Loucy (cell line): ENCODE results near the gene CAB39.

Source experiments
- H2AFZ ChIP-seq: fragments of 200-600 bp; sonication (generic); 2 replicates; pipeline ENCODE4 v1.6.0; 2016; ENCODE audit warnings: antibody characterized with exemption, mild to moderate bottlenecking, low read length, moderate library complexity
- H3F3A ChIP-seq: fragments of 200-600 bp; 2 replicates; pipeline ENCODE4 v1.6.0; 2016; ENCODE audit warnings: antibody characterized with exemption, low read depth, mild to moderate bottlenecking
- H3K27me3 ChIP-seq: fragments of 200-600 bp; sonication (generic); 2 replicates; pipeline ENCODE4 v1.6.1; 2014; ENCODE audit warnings: low read length, mild to moderate bottlenecking; ENCODE audit not compliant: insufficient read depth, poor library complexity, severe bottlenecking
- H3K36me3 ChIP-seq: fragments of 200-600 bp; sonication (generic); 2 replicates; pipeline ENCODE4 v1.6.1; 2016; ENCODE audit warnings: low read length; ENCODE audit not compliant: insufficient read depth
- H3K4me1 ChIP-seq: fragments of 200-600 bp; sonication (generic); 2 replicates; pipeline ENCODE4 v1.5.1; 2014; ENCODE audit warnings: low read length, mild to moderate bottlenecking; ENCODE audit not compliant: insufficient read depth, poor library complexity, severe bottlenecking
- H3K4me2 ChIP-seq: fragments of 200-600 bp; sonication (generic); 2 replicates; pipeline ENCODE4 v1.6.0; 2014; ENCODE audit warnings: antibody characterized with exemption, low read length, low read depth, mild to moderate bottlenecking; ENCODE audit not compliant: poor library complexity, severe bottlenecking
- H3K4me3 ChIP-seq: fragments of 200-600 bp; sonication (generic); 2 replicates; pipeline ENCODE4 v1.5.1; 2014; ENCODE audit warnings: low read length, mild to moderate bottlenecking, mixed read lengths; ENCODE audit not compliant: poor library complexity, severe bottlenecking
- H3K79me2 ChIP-seq: fragments of 200-600 bp; sonication (generic); 2 replicates; pipeline ENCODE4 v1.6.1; 2014; ENCODE audit warnings: low read length; ENCODE audit not compliant: insufficient read depth
- H3K9ac ChIP-seq: fragments of 200-600 bp; sonication (generic); 2 replicates; pipeline ENCODE4 v1.6.0; 2014; ENCODE audit warnings: mild to moderate bottlenecking, low read depth, low read length, moderate library complexity; ENCODE audit not compliant: poor library complexity, severe bottlenecking
- H3K9me2 ChIP-seq: fragments of 200-600 bp; sonication (generic); replicated peaks from 2 replicates; pipeline ENCODE4 v1.6.1; 2016; ENCODE audit warnings: low read depth, low read length, mixed read lengths
- H3K9me3 ChIP-seq: fragments of 200-600 bp; sonication (generic); 2 replicates; pipeline ENCODE4 v1.6.1; 2014; ENCODE audit warnings: mild to moderate bottlenecking, antibody characterized with exemption, low read length, low read depth; ENCODE audit not compliant: insufficient read depth
- H4K20me1 ChIP-seq: fragments of 200-600 bp; sonication (generic); 2 replicates; pipeline ENCODE4 v1.6.0; 2014; ENCODE audit warnings: antibody characterized with exemption, low read length, mild to moderate bottlenecking; ENCODE audit not compliant: insufficient read depth, poor library complexity, severe bottlenecking
- CTCF ChIP-seq: fragments of 200-600 bp; sonication (generic); conservative IDR thresholded peaks from 2 replicates; pipeline ENCODE4 v1.5.1; 2014; ENCODE audit warnings: mild to moderate bottlenecking, antibody characterized with exemption, low read length
- EZH2phosphoT487 ChIP-seq: fragments of 200-600 bp; IDR thresholded peaks from 2 replicates; pipeline ENCODE4 v1.6.1; 2018; ENCODE audit warnings: antibody characterized with exemption, mild to moderate bottlenecking, moderate library complexity, borderline replicate concordance

CAB39 gene

DNA sequence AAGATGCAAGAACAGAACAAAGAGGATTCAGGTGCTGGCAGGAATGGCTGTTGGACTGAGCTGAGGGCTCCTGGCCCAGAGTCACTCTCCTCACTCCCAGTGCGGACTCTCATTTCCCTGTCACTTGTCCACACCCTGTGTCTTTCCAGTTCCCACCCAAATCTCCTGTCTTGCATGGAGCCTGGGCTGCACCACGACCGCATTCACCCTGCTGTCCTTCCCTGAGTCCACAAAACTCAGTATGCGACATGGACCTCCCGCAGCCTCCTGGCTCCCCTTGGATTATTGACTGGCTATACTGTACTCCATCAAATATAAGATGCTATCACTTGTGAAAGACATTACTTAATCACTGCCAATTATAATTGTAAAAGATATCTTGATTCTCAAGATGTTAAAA, 149.7 kb downstream of the CAB39 start:
- H2AFZ ChIP-seq = no peak overlapping the region
- no peaks in the 10 kb centered on the region for H3K36me3 ChIP-seq
- TF ChIP-seq CTCF = no peak
- no peaks in the 10 kb centered on the region for H3K9me2 ChIP-seq
- H3K4me1 ChIP-seq = peaks cover 12% of the 10 kb centered on the region
- H3F3A ChIP-seq = 0 out of 2 replicates have a peak, but pooled peaks cover 8% of the 10 kb centered on the region
- no peaks in the 10 kb centered on the region for H3K9me3 ChIP-seq
- no peak overlapping the region for H3K9ac ChIP-seq
- no peak overlapping the region for H3K4me3 ChIP-seq
- H4K20me1 ChIP-seq = no peaks in the 10 kb centered on the region
- H3K4me2 ChIP-seq = no peak overlapping the region
- H3K27me3 ChIP-seq = peaks cover 4% of the 10 kb centered on the region
- H3K79me2 ChIP-seq = peaks cover 25% of the 10 kb centered on the region

GRCh38 chr2:230863031-230863430, 150.4 kb downstream of the CAB39 start:
- no peaks in the 10 kb centered on the region for H3K36me3 ChIP-seq
- H3K9me3 ChIP-seq = no peaks in the 10 kb centered on the region
- H3K27me3 ChIP-seq = peaks cover 4% of the 10 kb centered on the region
- H3K4me2 ChIP-seq = no peak overlapping the region
- H3F3A ChIP-seq = 0 out of 2 replicates have a peak, but pooled peaks cover 8% of the 10 kb centered on the region
- peaks cover 3% of the 10 kb centered on the region for H4K20me1 ChIP-seq
- H2AFZ ChIP-seq = no peak overlapping the region
- H3K79me2 ChIP-seq = peaks cover 32% of the 10 kb centered on the region
- no peak overlapping the region for H3K9ac ChIP-seq
- no peak overlapping the region for H3K4me3 ChIP-seq
- peaks cover 17% of the 10 kb centered on the region for H3K4me1 ChIP-seq
- no peaks in the 10 kb centered on the region for H3K9me2 ChIP-seq
- no peak for TF ChIP-seq CTCF

DNA sequence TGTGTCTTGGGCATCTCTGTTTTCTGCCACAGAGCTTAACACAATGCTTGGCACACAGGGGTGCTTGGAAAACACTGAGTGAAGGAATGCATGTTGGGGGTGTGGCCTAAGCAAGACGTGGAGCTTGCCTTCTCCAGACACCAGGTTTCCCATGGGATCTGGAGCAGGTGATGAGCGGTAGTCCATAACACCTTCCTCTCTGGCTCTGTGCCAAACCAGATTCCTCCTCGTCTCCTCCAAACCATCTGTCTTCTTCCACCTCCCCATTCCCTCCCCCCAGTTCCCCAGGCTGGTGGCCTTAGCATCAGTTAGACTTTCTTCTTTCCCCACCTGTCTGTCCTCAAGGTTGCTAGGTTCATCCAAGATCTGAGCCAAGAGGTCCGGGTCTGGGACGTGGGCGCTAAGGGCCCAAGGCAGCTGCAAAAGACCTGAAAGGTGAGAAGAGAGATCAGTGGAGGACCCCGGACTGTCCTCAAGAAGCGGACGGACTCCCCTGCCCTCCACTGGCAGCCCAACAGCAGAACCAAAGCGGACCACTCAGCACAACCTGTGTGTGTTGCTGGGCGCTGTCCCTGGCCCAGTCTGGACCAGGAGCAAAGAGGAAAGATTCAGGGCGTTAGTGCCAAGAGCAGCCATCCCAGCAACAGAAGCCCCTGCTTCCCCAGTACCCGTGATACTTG, 150.9 kb downstream of the CAB39 start:
- H3F3A ChIP-seq = 0 out of 2 replicates have a peak, but pooled peaks cover 8% of the 10 kb centered on the region

More for the DNA sequence above, 150.9 kb downstream of the CAB39 start:
- Histone ChIP-seq H3K4me1 (peaks cover 22% of the 10 kb centered on the region), H2AFZ (no peak overlapping the region), H3K9me2 (no peaks in the 10 kb centered on the region), H3K79me2 (peaks cover 38% of the 10 kb centered on the region), H3K4me2 (no peak overlapping the region), H3K9me3 (no peaks in the 10 kb centered on the region), H3K4me3 (no peak overlapping the region), H3K27me3 (peaks cover 4% of the 10 kb centered on the region), H4K20me1 (peaks cover 9% of the 10 kb centered on the region), H3K9ac (no peak overlapping the region), H3K36me3 (no peaks in the 10 kb centered on the region)
- TF ChIP-seq CTCF = no peak
- TF ChIP-seq EZH2phosphoT487 = no peak
